Neural crest cell (in vitro differentiated cells): Measurements from ENCODE around the gene FOXL1. TPM values are rescaled to one million over a fixed set of nuclear protein-coding genes. Genes with fewer than 3 reads are reported as not detected.

Source experiments
- DNase-seq: peaks from one replicate; pipeline ENCODE4 v3.0.0; 2021; ENCODE audit warnings: low read depth, mixed read lengths, low spot score
- H3K27ac Mint-ChIP-seq: one replicate; pipeline ENCODE4 v1.8.0; 2021; ENCODE audit warnings: mild to moderate bottlenecking, mixed read lengths; ENCODE audit not compliant: unreplicated experiment
- H3K27me3 Mint-ChIP-seq: 2 replicates; pipeline ENCODE4 v1.8.0; 2021; ENCODE audit warnings: low read depth, mild to moderate bottlenecking, mixed read lengths
- H3K36me3 Mint-ChIP-seq: 2 replicates; pipeline ENCODE4 v1.8.0; 2021; ENCODE audit warnings: low read depth, mild to moderate bottlenecking, mixed read lengths
- H3K4me1 Mint-ChIP-seq: 2 replicates; pipeline ENCODE4 v1.8.0; 2021; ENCODE audit warnings: mixed read lengths
- H3K4me3 Mint-ChIP-seq: one replicate; pipeline ENCODE4 v1.8.0; 2021; ENCODE audit warnings: mild to moderate bottlenecking, mixed read lengths
- H3K9me3 Mint-ChIP-seq: 2 replicates; pipeline ENCODE4 v1.8.0; 2021; ENCODE audit warnings: mixed read lengths
- CTCF ChIP-seq: fragments of 200-600 bp; sonication (generic); conservative IDR thresholded peaks from 2 replicates; pipeline ENCODE4 v1.5.0; 2021; ENCODE audit warnings: antibody characterized with exemption, mild to moderate bottlenecking
- total RNA-seq: library from RNA; stranded (reverse); gene quantifications from 2 replicates; pipeline ENCODE4 v1.2.1, GENCODE V29; 2021

Gene FOXL1
- total RNA-seq, 1 donor from 2014 or later = 0.09 TPM

GRCh38 chr16:86549893-86550190 is 28.5 kb upstream of the FOXL1 start:
- Mint-ChIP-seq H3K27me3 (no peaks in the 10 kb centered on the region), H3K36me3 (no peaks in the 10 kb centered on the region), H3K27ac (no peak overlapping the region), H3K9me3 (no peaks in the 10 kb centered on the region), H3K4me1 (peaks cover 18% of the 10 kb centered on the region), H3K4me3 (no peak overlapping the region)
- TF ChIP-seq CTCF = no peak
- no peak for DNase-seq

- Mint-ChIP-seq H3K27me3 (no peaks in the 10 kb centered on the region), H3K4me3 (no peak overlapping the region), H3K9me3 (no peaks in the 10 kb centered on the region), H3K36me3 (no peaks in the 10 kb centered on the region), H3K27ac (no peak overlapping the region), H3K4me1 (peaks cover 18% of the 10 kb centered on the region)
- DNase-seq = no peak
- no peak for TF ChIP-seq CTCF
Observed at GRCh38 chr16:86550281-86550680, 28.1 kb upstream of the FOXL1 start.

GRCh38 chr16:86553356-86553755 is 25.0 kb upstream of the FOXL1 start:
- no peak for TF ChIP-seq CTCF
- Mint-ChIP-seq H3K27me3 (peaks cover 11% of the 10 kb centered on the region), H3K36me3 (no peaks in the 10 kb centered on the region), H3K9me3 (no peaks in the 10 kb centered on the region), H3K4me1 (peaks cover 18% of the 10 kb centered on the region), H3K4me3 (peak overlapping the region; percentile 87), H3K27ac (no peak overlapping the region)
- no peak for DNase-seq

GRCh38 chr16:86554599-86554916 is 23.8 kb upstream of the FOXL1 start:
- peaks cover 18% of the 10 kb centered on the region for H3K4me1 Mint-ChIP-seq
- peak overlapping the region; percentile 87 for H3K4me3 Mint-ChIP-seq
- no peaks in the 10 kb centered on the region for H3K9me3 Mint-ChIP-seq
- no peak for DNase-seq
- H3K36me3 Mint-ChIP-seq = no peaks in the 10 kb centered on the region
- H3K27me3 Mint-ChIP-seq = peaks cover 15% of the 10 kb centered on the region
- TF ChIP-seq CTCF = no peak
- H3K27ac Mint-ChIP-seq = peak overlapping the region; percentile 95

GRCh38 chr16:86554917-86555703 is 23.2 kb upstream of the FOXL1 start, which contains the start of gene MTHFSD:
TSS of gene MTHFSD (minus strand) at chr16:86555235. CDS start at chr16:86555184, 51 bp downstream.
- TF ChIP-seq CTCF = no peak
- Mint-ChIP-seq H3K4me3 (peak within 1 kb of the TSS; percentile 87), H3K27ac (peak within 1 kb of the TSS; percentile 95), H3K9me3 (no peaks in the 10 kb centered on the region), H3K27me3 (peaks cover 16% of the 10 kb centered on the region), H3K4me1 (peaks cover 18% of the 10 kb centered on the region), H3K36me3 (no peaks in the 10 kb centered on the region)
- peak; percentile 69 for DNase-seq
